Measurements from ENCODE around the gene GTF2IRD1. TPM values are rescaled to one million over a fixed set of nuclear protein-coding genes. Genes with fewer than 3 reads are reported as not detected.

GTF2IRD1 gene
- total RNA-seq, 1 experiment from 2014 or later: 73.6 TPM

- Histone ChIP-seq H3K4me3 (ENCODE audit: low read depth, low read length, poor library complexity, severe bottlenecking) (no peak overlapping the region), H3K36me3 (ENCODE audit: insufficient read depth, low read length, poor library complexity, severe bottlenecking) (no peaks in the 10 kb centered on the region), H3K4me1 (ENCODE audit: insufficient read depth, low read length, poor library complexity, severe bottlenecking) (peaks cover 45% of the 10 kb centered on the region), H3K27me3 (replicated peaks; ENCODE audit: insufficient read depth, low read depth, low read length, poor library complexity) (no peaks in the 10 kb centered on the region), H3K9me3 (ENCODE audit: low read depth, low read length, poor library complexity, severe bottlenecking) (no peaks in the 10 kb centered on the region), H3K27ac (ENCODE audit: low read depth, low read length, poor library complexity, severe bottlenecking) (peak overlapping the region; percentile 48)
- ChIA-PET CTCF (no interaction called here), POLR2A (ENCODE audit: low non-redundant PET) (interaction anchor here (1.0 kb wide), 1 partner anchor 49 kb away, joined by 3 read pairs; no protein-coding TSS in a partner anchor)
- intact Hi-C loops (cut with micrococcal nuclease; ENCODE audit: unreplicated experiment): no loop called here
- TF ChIP-seq EZH2 (IDR thresholded peaks at IDR 0.05; ENCODE audit: borderline replicate concordance, low read depth, low read length, poor library complexity, severe bottlenecking): no peak
- TF ChIP-seq CTCF (conservative IDR thresholded peaks at IDR 0.05; ENCODE audit: low read depth, low read length): no peak
- BruUV-seq (replicated peaks): no TSS peak
- no peak for DNase-seq (ENCODE audit: low spot score)
Observed at GRCh38 chr7:74481458-74482196, 27.9 kb downstream of the GTF2IRD1 start.

GRCh38 chr7:74482197-74482467 is 28.4 kb downstream of the GTF2IRD1 start:
- no TSS peak for BruUV-seq (replicated peaks)

GRCh38 chr7:74482629-74483401 is 29.1 kb downstream of the GTF2IRD1 start:
- no peaks in the 10 kb centered on the region for H3K27me3 ChIP-seq (replicated peaks; ENCODE audit: insufficient read depth, low read depth, low read length, poor library complexity)
- POLR2A ChIA-PET (ENCODE audit: low non-redundant PET): interaction anchor here (0.5 kb wide), 1 partner anchor 1685 kb away, joined by 5 read pairs; no protein-coding TSS in a partner anchor
- H3K4me1 ChIP-seq (ENCODE audit: insufficient read depth, low read length, poor library complexity, severe bottlenecking): peaks cover 39% of the 10 kb centered on the region
- TF ChIP-seq CTCF (conservative IDR thresholded peaks at IDR 0.05; ENCODE audit: low read depth, low read length) (no peak), EZH2 (IDR thresholded peaks at IDR 0.05; ENCODE audit: borderline replicate concordance, low read depth, low read length, poor library complexity, severe bottlenecking) (no peak)
- CTCF ChIA-PET: no interaction called here
- no TSS peak for BruUV-seq (replicated peaks)
- intact Hi-C loops (cut with micrococcal nuclease; ENCODE audit: unreplicated experiment): no loop called here
- H3K36me3 ChIP-seq (ENCODE audit: insufficient read depth, low read length, poor library complexity, severe bottlenecking): no peaks in the 10 kb centered on the region
- H3K27ac ChIP-seq (ENCODE audit: low read depth, low read length, poor library complexity, severe bottlenecking): peak overlapping the region; percentile 48
- H3K9me3 ChIP-seq (ENCODE audit: low read depth, low read length, poor library complexity, severe bottlenecking): no peaks in the 10 kb centered on the region
- DNase-seq (ENCODE audit: low spot score): no peak
- H3K4me3 ChIP-seq (ENCODE audit: low read depth, low read length, poor library complexity, severe bottlenecking): no peak overlapping the region

More at GRCh38 chr7:74482197-74482467, 28.4 kb downstream of the GTF2IRD1 start:
- Histone ChIP-seq H3K36me3 (ENCODE audit: insufficient read depth, low read length, poor library complexity, severe bottlenecking) (no peaks in the 10 kb centered on the region), H3K27me3 (replicated peaks; ENCODE audit: insufficient read depth, low read depth, low read length, poor library complexity) (no peaks in the 10 kb centered on the region), H3K4me1 (ENCODE audit: insufficient read depth, low read length, poor library complexity, severe bottlenecking) (peaks cover 45% of the 10 kb centered on the region), H3K9me3 (ENCODE audit: low read depth, low read length, poor library complexity, severe bottlenecking) (no peaks in the 10 kb centered on the region), H3K27ac (ENCODE audit: low read depth, low read length, poor library complexity, severe bottlenecking) (peak overlapping the region; percentile 48), H3K4me3 (ENCODE audit: low read depth, low read length, poor library complexity, severe bottlenecking) (no peak overlapping the region)
- ChIA-PET POLR2A (ENCODE audit: low non-redundant PET) (interaction anchor here (1.0 kb wide), 1 partner anchor 49 kb away, joined by 3 read pairs; no protein-coding TSS in a partner anchor), CTCF (no interaction called here)
- intact Hi-C loops (cut with micrococcal nuclease; ENCODE audit: unreplicated experiment): no loop called here
- TF ChIP-seq EZH2 (IDR thresholded peaks at IDR 0.05; ENCODE audit: borderline replicate concordance, low read depth, low read length, poor library complexity, severe bottlenecking) (no peak), CTCF (conservative IDR thresholded peaks at IDR 0.05; ENCODE audit: low read depth, low read length) (no peak)
- DNase-seq (ENCODE audit: low spot score): no peak

All from A673 (cell line).